HG02884 (cell line): Measurements from ENCODE around the gene WDTC1.

Experiments
- ATAC-seq: cut with Tn5 transposase; IDR thresholded peaks from one replicate; pipeline ENCODE4 v1.9.1; 2021; ENCODE audit warnings: mild to moderate bottlenecking, moderate library complexity; ENCODE audit not compliant: unreplicated experiment

WDTC1 gene

GRCh38 chr1:27333717-27334279, 99.4 kb downstream of the WDTC1 start:
- no peak for ATAC-seq

- ATAC-seq = no peak
Measured at GRCh38 chr1:27335506-27336422, 101.3 kb downstream of the WDTC1 start.

- no peak for ATAC-seq
Measured at GRCh38 chr1:27336756-27337155, 102.3 kb downstream of the WDTC1 start.

- ATAC-seq = no peak
Measured at GRCh38 chr1:27338751-27339150, 104.3 kb downstream of the WDTC1 start.

- no peak for ATAC-seq
Measured at GRCh38 chr1:27339213-27339612, 104.8 kb downstream of the WDTC1 start.

- peak; percentile 42 for ATAC-seq
Measured at GRCh38 chr1:27341525-27342252, 107.3 kb downstream of the WDTC1 start, which contains the start of gene SYTL1. SYTL1 (plus strand) TSS chr1:27342022; CDS start chr1:27345335, 3,313 bp downstream.

GRCh38 chr1:27342391-27342777, 108.0 kb downstream of the WDTC1 start:
- ATAC-seq = no peak

GRCh38 chr1:27342778-27343638, 108.6 kb downstream of the WDTC1 start:
- no peak for ATAC-seq

- ATAC-seq = no peak
Measured at GRCh38 chr1:27343639-27344025, 109.2 kb downstream of the WDTC1 start.

GRCh38 chr1:27345272-27345671, 110.8 kb downstream of the WDTC1 start:
- ATAC-seq = no peak

GRCh38 chr1:27346357-27346756, 111.9 kb downstream of the WDTC1 start:
- ATAC-seq = no peak

- ATAC-seq = no peak
Measured at GRCh38 chr1:27346991-27347624, 112.7 kb downstream of the WDTC1 start.

- no peak for ATAC-seq
Measured at GRCh38 chr1:27348861-27349783, 114.7 kb downstream of the WDTC1 start.

- ATAC-seq = no peak
Measured at GRCh38 chr1:27349784-27350662, 115.6 kb downstream of the WDTC1 start.

- ATAC-seq = no peak
Measured at GRCh38 chr1:27350663-27351540, 116.5 kb downstream of the WDTC1 start.

GRCh38 chr1:27351541-27352107, 117.2 kb downstream of the WDTC1 start:
- no peak for ATAC-seq

- no peak for ATAC-seq
Measured at GRCh38 chr1:27353166-27353565, 118.7 kb downstream of the WDTC1 start.
